MM.1S (cell line): ENCODE measurements around the gene HEPACAM.

Experiments
- CTCF ChIP-seq: fragments of 300-600 bp; sonication (generic); IDR thresholded peaks from 2 replicates; pipeline ENCODE4 v1.5.1; 2016; ENCODE audit warnings: antibody characterized with exemption, low read length, mixed read lengths
- EZH2 ChIP-seq: fragments of 300-600 bp; sonication (generic); optimal IDR thresholded peaks from 2 replicates; pipeline ENCODE3; 2017; ENCODE audit warnings: low read depth, mild to moderate bottlenecking, antibody characterized with exemption, low read length, mixed read lengths
- EZH2phosphoT487 ChIP-seq: fragments of 300-600 bp; sonication (generic); IDR thresholded peaks from 2 replicates; pipeline ENCODE4 v1.6.1; 2018; ENCODE audit warnings: antibody characterized with exemption, low read length

GRCh38 chr11:124923296-124923695 lies 12.6 kb downstream of the HEPACAM start:
- no peak for TF ChIP-seq CTCF
- no peak for TF ChIP-seq EZH2
- TF ChIP-seq EZH2phosphoT487, result no peak
